ENCODE results near the gene RRAD. TPM values are rescaled to one million over a fixed set of nuclear protein-coding genes. Genes with fewer than 3 reads are reported as not detected.

RRAD gene
- total and polyA plus RNA-seq, 2 donors (not counting 3 experiments of a cell fraction or from before 2014, with no cell fraction given) = 0.22 to 0.48 TPM

GRCh38 chr16:66942981-66943380 is 17.6 kb upstream of the RRAD start:
- intact Hi-C loops (cut with micrococcal nuclease) = no loop called here
- POLR2A ChIA-PET = no interaction called here
- FAIRE-seq = no peak
- no peak overlapping the region for H3K9ac ChIP-seq (replicated peaks; ENCODE audit: extremely low read depth, insufficient read depth, low read length)
- no peaks in the 10 kb centered on the region for H3K27me3 ChIP-seq (ENCODE audit: control insufficient read depth in 2 of 2, insufficient read depth in 2 of 2, low read length in 2 of 2)
- no peak overlapping the region for H3K27ac ChIP-seq (ENCODE audit: insufficient read depth, low read depth, low read length)
- dilution Hi-C loops (cut with MboI; ENCODE audit: extremely low pct_ligation_motif_present, low sequenced_read_pairs) = no loop called here
- no peaks in the 10 kb centered on the region for H4K20me1 ChIP-seq (replicated peaks; ENCODE audit: control insufficient read depth, extremely low read depth, insufficient read depth, low read length)
- TF ChIP-seq POLR2A (IDR thresholded peaks at IDR 0.05; ENCODE audit: low read depth, low read length) (no peak), MAX (IDR thresholded peaks at IDR 0.05; ENCODE audit: insufficient read depth, insufficient read length) (no peak), CTCF (IDR thresholded peaks at IDR 0.05; ENCODE audit: extremely low read depth in 1 of 2, insufficient read depth in 1 of 2, low read depth in 1 of 2, low read length in 2 of 2) (no peak), FOS (IDR thresholded peaks at IDR 0.05; ENCODE audit: borderline replicate concordance, insufficient read depth, low read length) (no peak)
- no peak for DNase-seq (ENCODE audit: low read depth, low spot score)
- H3K4me2 ChIP-seq (ENCODE audit: insufficient read depth, low read length) = no peak overlapping the region
- no peak overlapping the region for H2AFZ ChIP-seq (ENCODE audit: low read depth, low read length)
- no peaks in the 10 kb centered on the region for H3K79me2 ChIP-seq (ENCODE audit: control insufficient read depth, insufficient read depth, low read length)
- H3K4me1 ChIP-seq (ENCODE audit: control insufficient read depth, extremely low read depth, insufficient read depth, low read length) = peaks cover 7% of the 10 kb centered on the region
- H3K36me3 ChIP-seq (ENCODE audit: control insufficient read depth in 2 of 2, extremely low read depth in 1 of 2, insufficient read depth in 2 of 2, low read length in 2 of 2) = peaks cover 0 to 30% of the 10 kb centered on the region in 2 experiments
- CTCF ChIA-PET = interaction anchor here (0.6 to 2.3 kb wide), 5 partner anchors 11 to 177 kb away, joined by 4 to 13 read pairs (median 5); partner anchors contain the start of gene CES3
- no TSS peak for BruUV-seq (replicated peaks)
- H3K9me3 ChIP-seq (replicated peaks; ENCODE audit: control insufficient read depth, insufficient read depth, low read length) = no peaks in the 10 kb centered on the region
- H3K4me3 ChIP-seq (replicated peaks in 1 of 3; ENCODE audit: insufficient read depth in 1 of 3, low read depth in 1 of 3, low read length in 3 of 3) = no peak overlapping the region
- H3K9me1 ChIP-seq (replicated peaks; ENCODE audit: control insufficient read depth, extremely low read depth, insufficient read depth, low read length) = no peaks in the 10 kb centered on the region

GRCh38 chr16:66940236-66940635 is 14.9 kb upstream of the RRAD start:
- intact Hi-C loops (cut with micrococcal nuclease) = no loop called here
- Histone ChIP-seq H3K79me2 (ENCODE audit: control insufficient read depth, insufficient read depth, low read length) (peaks cover 9% of the 10 kb centered on the region), H3K27ac (ENCODE audit: insufficient read depth, low read depth, low read length) (no peak overlapping the region), H3K9me3 (replicated peaks; ENCODE audit: control insufficient read depth, insufficient read depth, low read length) (no peaks in the 10 kb centered on the region), H3K4me1 (ENCODE audit: control insufficient read depth, extremely low read depth, insufficient read depth, low read length) (no peaks in the 10 kb centered on the region), H3K4me2 (ENCODE audit: insufficient read depth, low read length) (no peak overlapping the region), H3K9ac (replicated peaks; ENCODE audit: extremely low read depth, insufficient read depth, low read length) (no peak overlapping the region), H2AFZ (ENCODE audit: low read depth, low read length) (no peak overlapping the region), H3K27me3 (ENCODE audit: control insufficient read depth in 2 of 2, insufficient read depth in 2 of 2, low read length in 2 of 2) (no peaks in the 10 kb centered on the region), H3K9me1 (replicated peaks; ENCODE audit: control insufficient read depth, extremely low read depth, insufficient read depth, low read length) (no peaks in the 10 kb centered on the region), H4K20me1 (replicated peaks; ENCODE audit: control insufficient read depth, extremely low read depth, insufficient read depth, low read length) (no peaks in the 10 kb centered on the region), H3K36me3 (ENCODE audit: control insufficient read depth in 2 of 2, extremely low read depth in 1 of 2, insufficient read depth in 2 of 2, low read length in 2 of 2) (peaks cover 0 to 30% of the 10 kb centered on the region in 2 experiments), H3K4me3 (replicated peaks in 1 of 3; ENCODE audit: insufficient read depth in 1 of 3, low read depth in 1 of 3, low read length in 3 of 3) (no peak overlapping the region)
- POLR2A ChIA-PET = no interaction called here
- DNase-seq (ENCODE audit: low read depth, low spot score) (no peak), FAIRE-seq (no peak)
- no TSS peak for BruUV-seq (replicated peaks)
- dilution Hi-C loops (cut with MboI; ENCODE audit: extremely low pct_ligation_motif_present, low sequenced_read_pairs) = no loop called here
- CTCF ChIA-PET = no interaction called here
- TF ChIP-seq JUN (IDR thresholded peaks at IDR 0.05; ENCODE audit: borderline replicate concordance, insufficient read depth, insufficient read length, low read depth) (no peak), POLR2A (IDR thresholded peaks at IDR 0.05; ENCODE audit: low read depth, low read length) (no peak), EZH2 (IDR thresholded peaks at IDR 0.05; ENCODE audit: borderline replicate concordance, low read depth, low read length, severe bottlenecking) (no peak), MYC (IDR thresholded peaks at IDR 0.05; ENCODE audit: low read depth, low read length) (no peak), GATA2 (IDR thresholded peaks at IDR 0.05; ENCODE audit: insufficient read depth, insufficient read length, low read depth, low read length) (no peak), CTCF (IDR thresholded peaks at IDR 0.05; ENCODE audit: extremely low read depth in 1 of 2, insufficient read depth in 1 of 2, low read depth in 1 of 2, low read length in 2 of 2) (no peak), MAX (IDR thresholded peaks at IDR 0.05; ENCODE audit: insufficient read depth, insufficient read length) (no peak), FOS (IDR thresholded peaks at IDR 0.05; ENCODE audit: borderline replicate concordance, insufficient read depth, low read length) (no peak), POLR2AphosphoS5 (IDR thresholded peaks at IDR 0.05; ENCODE audit: insufficient read depth, low read depth, low read length) (no peak)
